ENCODE data around the gene CCR9. TPM values are rescaled to one million over a fixed set of nuclear protein-coding genes. Genes with fewer than 3 reads are reported as not detected.

Gene CCR9
- total RNA-seq, 2 experiments from 2014 or later, result 0.32 TPM; not detected in 1

DNA sequence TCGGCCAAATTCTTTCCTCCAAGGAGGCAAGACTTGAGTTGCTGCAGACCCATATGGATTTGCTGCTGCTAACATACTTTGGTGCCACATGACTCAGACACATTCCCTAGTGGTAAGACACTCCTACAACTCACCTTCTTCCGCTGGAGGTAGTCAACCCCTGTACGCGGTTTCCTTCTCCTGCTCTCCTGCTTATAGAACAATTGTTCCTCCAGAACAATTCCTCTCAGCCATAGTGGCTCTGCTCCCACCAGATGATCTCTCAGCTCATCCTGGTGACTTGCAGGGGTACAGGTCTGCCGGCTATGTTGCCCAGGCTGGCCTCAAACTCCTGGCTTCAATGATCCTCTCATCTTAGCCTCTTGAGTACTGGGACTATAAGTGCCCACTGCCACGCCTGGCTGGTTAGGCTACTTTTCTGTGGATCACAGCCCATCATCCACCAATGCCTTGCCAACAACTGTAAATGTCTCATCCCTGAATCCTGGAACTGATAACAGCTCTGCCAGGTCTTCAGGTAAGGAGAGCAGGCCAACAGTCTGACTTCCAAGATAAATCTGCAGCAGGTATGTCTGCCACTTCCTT lies 54.5 kb downstream of the CCR9 start:
- Histone ChIP-seq H2AFZ (ENCODE audit: low read length) (no peak overlapping the region), H3K9me2 (ENCODE audit: insufficient read depth, low read length) (no peaks in the 10 kb centered on the region), H3K27ac (ENCODE audit: low read depth, low read length, poor library complexity, severe bottlenecking) (no peak overlapping the region), H3K4me2 (ENCODE audit: low read length) (no peak overlapping the region), H3K79me2 (ENCODE audit: insufficient read depth, low read depth, low read length) (no peaks in the 10 kb centered on the region), H3K9me3 (ENCODE audit: low read length) (no peaks in the 10 kb centered on the region), H3K36me3 (ENCODE audit: insufficient read depth, low read length) (peaks cover 20% of the 10 kb centered on the region; the same call in 1 of the 2 replicates), H3K4me1 (ENCODE audit: insufficient read depth, low read length, poor library complexity, severe bottlenecking) (no peaks in the 10 kb centered on the region), H3K4me3 (ENCODE audit: low read depth, low read length, poor library complexity, severe bottlenecking) (no peak overlapping the region), H4K20me1 (ENCODE audit: insufficient read depth, low read length) (no peaks in the 10 kb centered on the region)
- TF ChIP-seq, protein P1, sequence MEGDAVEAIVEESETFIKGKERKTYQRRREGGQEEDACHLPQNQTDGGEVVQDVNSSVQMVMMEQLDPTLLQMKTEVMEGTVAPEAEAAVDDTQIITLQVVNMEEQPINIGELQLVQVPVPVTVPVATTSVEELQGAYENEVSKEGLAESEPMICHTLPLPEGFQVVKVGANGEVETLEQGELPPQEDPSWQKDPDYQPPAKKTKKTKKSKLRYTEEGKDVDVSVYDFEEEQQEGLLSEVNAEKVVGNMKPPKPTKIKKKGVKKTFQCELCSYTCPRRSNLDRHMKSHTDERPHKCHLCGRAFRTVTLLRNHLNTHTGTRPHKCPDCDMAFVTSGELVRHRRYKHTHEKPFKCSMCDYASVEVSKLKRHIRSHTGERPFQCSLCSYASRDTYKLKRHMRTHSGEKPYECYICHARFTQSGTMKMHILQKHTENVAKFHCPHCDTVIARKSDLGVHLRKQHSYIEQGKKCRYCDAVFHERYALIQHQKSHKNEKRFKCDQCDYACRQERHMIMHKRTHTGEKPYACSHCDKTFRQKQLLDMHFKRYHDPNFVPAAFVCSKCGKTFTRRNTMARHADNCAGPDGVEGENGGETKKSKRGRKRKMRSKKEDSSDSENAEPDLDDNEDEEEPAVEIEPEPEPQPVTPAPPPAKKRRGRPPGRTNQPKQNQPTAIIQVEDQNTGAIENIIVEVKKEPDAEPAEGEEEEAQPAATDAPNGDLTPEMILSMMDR (conservative IDR thresholded peaks at IDR 0.05; ENCODE audit: low read length), result no peak
- DNase-seq (ENCODE audit: low spot score), result no peak
- BruUV-seq (replicated peaks), result no TSS peak
- CTCF ChIA-PET (ENCODE audit: unreplicated experiment), result no interaction called here
- intact Hi-C loops (cut with micrococcal nuclease; ENCODE audit: unreplicated experiment), result no loop called here
- POLR2A ChIA-PET, result no interaction called here

DNA sequence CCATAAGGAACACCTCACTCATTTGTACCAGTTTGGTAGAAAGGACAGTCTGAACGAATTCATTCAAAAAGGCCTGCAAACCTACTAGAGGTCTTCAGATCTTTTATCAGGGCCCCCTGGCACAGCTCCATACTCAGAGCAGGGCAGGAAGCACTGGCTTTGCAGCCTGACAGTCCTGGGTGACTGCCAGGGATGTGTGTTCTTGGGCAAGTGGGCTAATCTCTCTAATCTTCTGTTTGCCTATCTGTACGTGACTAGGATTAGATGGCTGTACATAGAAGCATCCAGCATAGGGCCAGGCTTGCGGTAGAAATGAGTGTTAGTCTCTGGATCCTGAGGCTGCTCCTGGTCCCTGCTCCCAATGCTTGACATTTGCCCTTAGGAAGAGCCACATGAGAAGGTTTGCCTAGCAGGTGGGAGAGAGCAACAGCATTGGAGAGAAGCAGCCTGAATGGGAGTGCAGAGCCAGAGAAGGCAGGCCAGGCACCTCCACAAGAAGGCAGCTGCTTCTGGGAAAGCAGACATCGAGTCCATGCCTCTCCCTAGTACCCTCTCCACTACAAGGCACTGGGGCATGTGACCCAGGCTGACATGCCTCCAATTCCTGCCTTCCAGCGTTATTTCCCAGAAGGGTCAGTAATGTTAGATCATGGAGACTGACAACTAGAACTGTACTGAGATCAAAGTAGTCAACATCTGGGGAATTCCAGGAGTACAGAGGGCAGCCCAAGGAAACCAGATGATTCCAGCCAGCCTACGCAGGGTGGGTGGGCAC lies 55.9 kb downstream of the CCR9 start:
- Histone ChIP-seq H2AFZ (ENCODE audit: low read length) (no peak overlapping the region), H3K27ac (ENCODE audit: low read depth, low read length, poor library complexity, severe bottlenecking) (no peak overlapping the region), H3K4me2 (ENCODE audit: low read length) (no peak overlapping the region), H4K20me1 (ENCODE audit: insufficient read depth, low read length) (no peaks in the 10 kb centered on the region), H3K79me2 (ENCODE audit: insufficient read depth, low read depth, low read length) (no peaks in the 10 kb centered on the region), H3K4me1 (ENCODE audit: insufficient read depth, low read length, poor library complexity, severe bottlenecking) (no peaks in the 10 kb centered on the region), H3K9me2 (ENCODE audit: insufficient read depth, low read length) (no peaks in the 10 kb centered on the region), H3K4me3 (ENCODE audit: low read depth, low read length, poor library complexity, severe bottlenecking) (no peak overlapping the region), H3K36me3 (ENCODE audit: insufficient read depth, low read length) (peaks cover 23% of the 10 kb centered on the region), H3K9me3 (ENCODE audit: low read length) (no peaks in the 10 kb centered on the region)
- DNase-seq (ENCODE audit: low spot score), result no peak
- TF ChIP-seq, protein P1 (conservative IDR thresholded peaks at IDR 0.05; ENCODE audit: low read length), result no peak
- TF ChIP-seq EZH2phosphoT487 (IDR thresholded peaks at IDR 0.05; ENCODE audit: borderline replicate concordance, low read depth, low read length), result no peak
- BruUV-seq (replicated peaks), result no TSS peak
- ChIA-PET CTCF (ENCODE audit: unreplicated experiment) (no interaction called here), POLR2A (no interaction called here)
- intact Hi-C loops (cut with micrococcal nuclease; ENCODE audit: unreplicated experiment), result no loop called here

DNA sequence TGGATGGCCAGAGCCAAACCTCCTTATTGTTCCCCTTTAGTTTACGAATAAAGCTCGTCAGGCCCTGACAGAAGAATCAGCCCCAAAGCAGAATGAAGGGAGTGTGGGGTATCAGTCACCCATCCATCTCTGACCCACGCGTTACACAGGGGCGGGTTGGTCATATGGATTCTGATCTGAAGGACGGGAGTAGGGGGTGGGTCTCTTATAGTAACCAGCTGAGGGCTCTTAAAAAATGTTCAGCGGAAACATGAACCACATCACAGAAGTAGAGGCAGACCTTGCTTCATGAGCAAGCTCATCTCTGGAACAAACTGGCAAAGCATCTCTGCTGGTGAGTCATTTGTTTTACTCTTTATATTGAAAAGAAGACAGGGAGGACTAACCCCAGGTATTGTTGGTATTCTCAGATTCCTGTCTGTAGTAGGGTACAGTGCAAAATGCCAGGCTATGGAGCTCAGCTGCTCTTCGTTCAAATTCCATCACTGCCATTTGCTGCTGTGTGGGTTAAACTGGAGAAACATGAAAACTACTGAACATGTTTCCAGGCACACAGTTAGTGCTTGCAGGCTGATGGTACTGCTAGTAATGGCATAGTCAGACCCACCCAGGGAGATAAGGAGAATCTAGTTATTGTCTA lies 57.0 kb downstream of the CCR9 start, which contains the start of gene CXCR6:
CXCR6 (plus strand) TSS at position 258 of the 640 bp plus-strand sequence. CDS start 3,018 bp downstream, outside the sequence.
- intact Hi-C loops (cut with micrococcal nuclease; ENCODE audit: unreplicated experiment), result no loop called here
- TF ChIP-seq EZH2phosphoT487 (IDR thresholded peaks at IDR 0.05; ENCODE audit: borderline replicate concordance, low read depth, low read length), result no peak
- TF ChIP-seq, protein P1 (conservative IDR thresholded peaks at IDR 0.05; ENCODE audit: low read length), result no peak
- Histone ChIP-seq H3K9me2 (ENCODE audit: insufficient read depth, low read length) (no peaks in the 10 kb centered on the region), H3K4me1 (ENCODE audit: insufficient read depth, low read length, poor library complexity, severe bottlenecking) (no peaks in the 10 kb centered on the region), H4K20me1 (ENCODE audit: insufficient read depth, low read length) (no peaks in the 10 kb centered on the region), H2AFZ (ENCODE audit: low read length) (no peak within 1 kb of the TSS), H3K79me2 (ENCODE audit: insufficient read depth, low read depth, low read length) (no peaks in the 10 kb centered on the region), H3K36me3 (ENCODE audit: insufficient read depth, low read length) (peaks cover 28% of the 10 kb centered on the region), H3K4me2 (ENCODE audit: low read length) (no peak within 1 kb of the TSS), H3K27ac (ENCODE audit: low read depth, low read length, poor library complexity, severe bottlenecking) (no peak within 1 kb of the TSS), H3K4me3 (ENCODE audit: low read depth, low read length, poor library complexity, severe bottlenecking) (no peak within 1 kb of the TSS), H3K9me3 (ENCODE audit: low read length) (no peaks in the 10 kb centered on the region)
- ChIA-PET POLR2A (no interaction called here), CTCF (ENCODE audit: unreplicated experiment) (no interaction called here)
- no peak for DNase-seq (ENCODE audit: low spot score)
- no TSS peak for BruUV-seq (replicated peaks)

Data from OCI-LY7 (cell line).